H1 (cell line): ENCODE results near the gene MANBA. TPM values are rescaled to one million over a fixed set of nuclear protein-coding genes. Genes with fewer than 3 reads are reported as not detected.

Experiments used
- CTCF ChIA-PET: fragments of 300-600 bp; sonication (Branson Sonifier 250); formaldehyde crosslinking; loops from one replicate; lab custom pipeline; 2021; ENCODE audit not compliant: partially characterized antibody; lab: Charles Lee
- POLR2A ChIA-PET: fragments of 300-600 bp; sonication (Branson Sonifier 250); formaldehyde crosslinking; loops from one replicate; lab custom pipeline; 2021; ENCODE audit warnings: inconsistent platforms; ENCODE audit not compliant: partially characterized antibody; lab: Charles Lee
- DNase-seq, 2 experiments: peaks; one replicate each; pipeline versions ENCODE4 v3.0.0 to v3.0.0-alpha.2; 2010 to 2022; ENCODE audit warnings: low spot score in 2 of 2, low read depth in 1 of 2, mixed read lengths in 1 of 2
- FAIRE-seq: peaks from 2 replicates; lab custom pipeline; 2011; peaks lifted over from hg19 to GRCh38; lab: Jason Lieb, UNC
- H2AFZ ChIP-seq: 2 replicates; pipeline ENCODE4 v1.8.1; 2012; ENCODE audit warnings: low read length, inconsistent platforms
- H2AK5ac ChIP-seq: 2 replicates; pipeline ENCODE4 v1.6.1; 2013; ENCODE audit warnings: low read depth, low read length
- H2BK120ac ChIP-seq: replicated peaks from 2 replicates; pipeline ENCODE3; 2013; ENCODE audit warnings: low read depth, low read length, inconsistent platforms
- H2BK12ac ChIP-seq: 2 replicates; pipeline ENCODE4 v1.6.1; 2013; ENCODE audit warnings: low read depth, low read length
- H2BK15ac ChIP-seq: 2 replicates; pipeline ENCODE4 v1.6.1; 2013; ENCODE audit warnings: low read length
- H2BK20ac ChIP-seq: 2 replicates; pipeline ENCODE4 v1.6.1; 2013; ENCODE audit warnings: low read length
- H2BK5ac ChIP-seq: 2 replicates; pipeline ENCODE4 v1.6.1; 2013; ENCODE audit warnings: low read depth, low read length
- H3K14ac ChIP-seq: 2 replicates; pipeline ENCODE4 v1.6.1; 2013; ENCODE audit warnings: inconsistent platforms; ENCODE audit not compliant: insufficient read length
- H3K18ac ChIP-seq: 2 replicates; pipeline ENCODE4 v1.6.1; 2013; ENCODE audit warnings: low read length; ENCODE audit errors: extremely low read depth
- H3K23ac ChIP-seq: 2 replicates; pipeline ENCODE4 v1.6.1; 2013; ENCODE audit warnings: inconsistent platforms; ENCODE audit not compliant: insufficient read length
- H3K23me2 ChIP-seq: 2 replicates; pipeline ENCODE4 v1.6.1; 2013; ENCODE audit warnings: low read depth, low read length
- H3K27ac ChIP-seq: 2 replicates; pipeline ENCODE4 v1.6.1; 2011; ENCODE audit warnings: low read depth, low read length, inconsistent platforms
- H3K27me3 ChIP-seq, 4 experiments: replicated peaks in 1 of 4; 1 replicate in 1 of 4; 2 replicates in 3 of 4; pipeline versions ENCODE4 v1.6.1 to v1.8.1; 2011 to 2013; ENCODE audit warnings: low read length in 3 of 4, mild to moderate bottlenecking in 3 of 4, inconsistent platforms in 2 of 4, mixed read lengths in 2 of 4, moderate library complexity in 1 of 4; ENCODE audit not compliant: control insufficient read depth in 3 of 4, insufficient read depth in 3 of 4; ENCODE audit errors: extremely low read depth in 1 of 4
- H3K36me3 ChIP-seq, 4 experiments: 2 replicates each; pipeline versions ENCODE4 v1.6.1 to v1.8.1; 2011 to 2013; ENCODE audit warnings: mild to moderate bottlenecking in 4 of 4, low read length in 3 of 4, moderate library complexity in 2 of 4, control low read depth in 1 of 4, inconsistent platforms in 1 of 4; ENCODE audit not compliant: insufficient read depth in 4 of 4, control insufficient read depth in 2 of 4
- H3K4ac ChIP-seq: replicated peaks from 2 replicates; pipeline ENCODE3; 2013; ENCODE audit warnings: low read length, low read depth, mixed read lengths, inconsistent platforms; ENCODE audit not compliant: insufficient read length
- H3K4me1 ChIP-seq, 4 experiments: replicated peaks in 1 of 4; 1 replicate in 1 of 4; 2 replicates in 3 of 4; pipeline versions ENCODE4 v1.6.1 to v1.8.1; 2011 to 2013; ENCODE audit warnings: low read length in 3 of 4, inconsistent platforms in 2 of 4, mixed read lengths in 1 of 4; ENCODE audit not compliant: insufficient read depth in 4 of 4, control insufficient read depth in 3 of 4
- H3K4me2 ChIP-seq, 2 experiments: 2 replicates each; pipeline versions ENCODE4 v1.6.1 to v1.8.1; 2011 to 2013; ENCODE audit warnings: low read depth in 2 of 2, low read length in 2 of 2, control low read depth in 1 of 2, inconsistent platforms in 1 of 2, mild to moderate bottlenecking in 1 of 2; ENCODE audit not compliant: insufficient read depth in 1 of 2
- H3K4me3 ChIP-seq, 4 experiments: fragments of 200-600, 300-600 bp in 1 of 4; sonication (generic), shearing (Covaris generic), sonication (Bioruptor Twin) in 1 of 4; 2 replicates each; pipeline versions ENCODE4 v1.5.1 to v1.8.1; 2011 to 2016; ENCODE audit warnings: low read length in 4 of 4, low read depth in 3 of 4, control low read depth in 2 of 4, inconsistent platforms in 2 of 4, mild to moderate bottlenecking in 2 of 4, mixed read lengths in 1 of 4, moderate library complexity in 1 of 4; ENCODE audit not compliant: insufficient read depth in 2 of 4; ENCODE audit errors: extremely low read depth in 1 of 4
- H3K56ac ChIP-seq: replicated peaks from 2 replicates; pipeline ENCODE3; 2013; ENCODE audit warnings: low read depth, mild to moderate bottlenecking, mixed read lengths, low read length, inconsistent platforms; ENCODE audit not compliant: insufficient read length
- H3K79me1 ChIP-seq: 2 replicates; pipeline ENCODE4 v1.6.1; 2013; ENCODE audit warnings: low read depth, low read length, control low read depth
- H3K79me2 ChIP-seq, 2 experiments: 2 replicates each; pipeline versions ENCODE4 v1.6.1 to v1.8.1; 2012 to 2013; ENCODE audit warnings: low read length in 2 of 2, mild to moderate bottlenecking in 2 of 2, inconsistent platforms in 1 of 2; ENCODE audit not compliant: insufficient read depth in 2 of 2, control insufficient read depth in 1 of 2
- H3K9ac ChIP-seq, 4 experiments: replicated peaks in 1 of 4; 1 replicate in 1 of 4; 2 replicates in 3 of 4; pipeline versions ENCODE4 v1.6.1 to v1.8.1; 2011 to 2013; ENCODE audit warnings: low read depth in 3 of 4, low read length in 3 of 4, control low read depth in 2 of 4, mild to moderate bottlenecking in 2 of 4, moderate library complexity in 2 of 4, inconsistent platforms in 1 of 4; ENCODE audit errors: extremely low read depth in 1 of 4
- H3K9me3 ChIP-seq, 2 experiments: 2 replicates each; pipeline versions ENCODE4 v1.6.1 to v1.8.1; 2012 to 2013; ENCODE audit warnings: mild to moderate bottlenecking in 2 of 2, moderate library complexity in 2 of 2, control low read depth in 1 of 2, inconsistent platforms in 1 of 2, low read depth in 1 of 2, low read length in 1 of 2, mixed read lengths in 1 of 2; ENCODE audit not compliant: insufficient read depth in 2 of 2
- H4K20me1 ChIP-seq, 2 experiments: replicated peaks in 1 of 2; 2 replicates each; pipeline versions ENCODE3 to v1.8.1; 2011 to 2013; ENCODE audit warnings: inconsistent platforms in 2 of 2, low read length in 2 of 2, mild to moderate bottlenecking in 1 of 2; ENCODE audit not compliant: insufficient read depth in 2 of 2, control insufficient read depth in 1 of 2
- H4K5ac ChIP-seq: 2 replicates; pipeline ENCODE4 v1.6.1; 2013; ENCODE audit warnings: low read length, low read depth, mixed read lengths, inconsistent platforms; ENCODE audit not compliant: insufficient read length
- H4K8ac ChIP-seq: 2 replicates; pipeline ENCODE4 v1.8.0; 2013; ENCODE audit warnings: mild to moderate bottlenecking, moderate library complexity, low read length, inconsistent platforms; ENCODE audit not compliant: insufficient read depth; ENCODE audit errors: extremely low read depth
- H4K91ac ChIP-seq: replicated peaks from 2 replicates; pipeline ENCODE3; 2013; ENCODE audit warnings: low read length, mixed read lengths, inconsistent platforms; ENCODE audit not compliant: insufficient read length
- KDM5A ChIP-seq: fragments of 200-600 bp; IDR thresholded peaks from 2 replicates; pipeline ENCODE4 v1.7.1; 2012; ENCODE audit warnings: mild to moderate bottlenecking, low read length, inconsistent platforms, mixed read lengths
- TCF12 ChIP-seq: IDR thresholded peaks from 2 replicates; pipeline ENCODE4 v1.6.1; 2011; ENCODE audit warnings: low read depth, mild to moderate bottlenecking, low read length
- whole genome bisulfite sequencing, 2 experiments: shearing (Covaris generic) in 1 of 2; methylation state at CpG; one replicate each; pipeline versions ENCODE4 v1.1.6 to v1.1.7; 2013 to 2015; ENCODE audit warnings: low lambda C conversion rate in 2 of 2, mixed read lengths in 2 of 2, inconsistent platforms in 1 of 2, low coverage in 1 of 2, missing lambda C conversion rate in 1 of 2; ENCODE audit not compliant: insufficient replicate concordance in 2 of 2, insufficient coverage in 1 of 2, insufficient read length in 1 of 2; ENCODE audit errors: extremely low coverage in 1 of 2, missing lambda C conversion rate in 1 of 2; 5-methylcytosine and 5-hydroxymethylcytosine counted together
- polyA plus RNA-seq, 7 experiments: library from polyadenylated mRNA; depleted of rRNA in 3 of 7; stranded (reverse) in 5 of 7; unstranded in 2 of 7; fragments of >200 nt in 5 of 7; fragments of 200-250 nt in 2 of 7; gene quantifications; 1 replicate in 5 of 7; 2 replicates in 1 of 7; 4 replicates in 1 of 7; pipeline versions ENCODE4 v1.2.1 to v1.2.3, GENCODE V29; 2011 to 2013; ENCODE audit warnings: missing spikeins in 2 of 7, mixed read lengths in 2 of 7
- total RNA-seq: library from RNA; stranded (reverse); fragmentation: NEBNext Ultra II Directional; extraction: Animal tissue kit (Norgen Biotek cat#: 25700); gene quantifications from 2 replicates; pipeline ENCODE4 v1.2.1, GENCODE V29; 2021

Gene MANBA
- total and polyA plus RNA-seq, 2 of the 8 experiments (the other 6 are each of a cell fraction or from before 2014, with no cell fraction given) = 22.9 to 27.8 TPM

GRCh38 chr4:102693262-102693850, 67.4 kb downstream of the MANBA start:
- DNase-seq = no peak
- no peak for FAIRE-seq
- H2AK5ac ChIP-seq = no peak overlapping the region
- no peaks in the 10 kb centered on the region for H3K23me2 ChIP-seq
- no peak overlapping the region for H3K23ac ChIP-seq
- H3K56ac ChIP-seq = no peak overlapping the region
- H2BK20ac ChIP-seq = no peak overlapping the region
- H3K9ac ChIP-seq = no peak overlapping the region
- peaks cover 0 to 16% (median under 1%) of the 10 kb centered on the region in 4 experiments; a peak in 4 of 8 replicates for H3K36me3 ChIP-seq
- no peak overlapping the region for H2BK5ac ChIP-seq
- no peak overlapping the region for H4K91ac ChIP-seq
- no peak overlapping the region for H4K5ac ChIP-seq
- H3K4me1 ChIP-seq = no peaks in the 10 kb centered on the region
- no peak overlapping the region for H2BK15ac ChIP-seq
- CTCF ChIA-PET = interaction anchor here (1.0 kb wide), 2 partner anchors 12 to 69 kb away, joined by 3 read pairs; no protein-coding TSS in a partner anchor
- H3K79me1 ChIP-seq = no peaks in the 10 kb centered on the region
- H2AFZ ChIP-seq = no peak overlapping the region
- 83% methylated on average over 4 of the region's 4 CpGs; no CpG with 5 or more reads in 1 of the 2 experiments for WGBS, 2 experiments
- H3K4me2 ChIP-seq = no peak overlapping the region
- H3K4me3 ChIP-seq = no peak overlapping the region
- H3K14ac ChIP-seq = no peak overlapping the region
- H3K18ac ChIP-seq = no peak overlapping the region
- H2BK120ac ChIP-seq = no peak overlapping the region
- no peak overlapping the region for H3K4ac ChIP-seq
- no peaks in the 10 kb centered on the region for H3K27me3 ChIP-seq
- H4K20me1 ChIP-seq = no peaks in the 10 kb centered on the region
- no peak overlapping the region for H3K27ac ChIP-seq
- H2BK12ac ChIP-seq = no peak overlapping the region
- H3K79me2 ChIP-seq = no peaks in the 10 kb centered on the region
- POLR2A ChIA-PET = interaction anchor here (0.8 to 1.0 kb wide), 2 partner anchors 27 to 63 kb away, joined by 3 read pairs; no protein-coding TSS in a partner anchor
- H3K9me3 ChIP-seq = no peaks in the 10 kb centered on the region
- H4K8ac ChIP-seq = no peak overlapping the region
- no peak for TF ChIP-seq KDM5A
- no peak for TF ChIP-seq TCF12
